H1 (cell line): ENCODE measurements around the gene SERTAD2.

Experiments
- EGR1 ChIP-seq: IDR thresholded peaks from 2 replicates; pipeline ENCODE4 v1.6.1; 2011; ENCODE audit warnings: low read depth, low read length, borderline replicate concordance
- GABPA ChIP-seq: IDR thresholded peaks from 2 replicates; pipeline ENCODE4 v1.6.1; 2011; ENCODE audit warnings: mild to moderate bottlenecking, low read length, moderate library complexity, borderline replicate concordance; ENCODE audit not compliant: insufficient read depth
- POLR2AphosphoS5 ChIP-seq: IDR thresholded peaks from 2 replicates; pipeline ENCODE4 v1.6.1; 2011; ENCODE audit warnings: low read depth, low read length
- SP4 ChIP-seq: IDR thresholded peaks from 2 replicates; pipeline ENCODE4 v1.6.1; 2012; ENCODE audit warnings: low read length, inconsistent platforms
- SUZ12 ChIP-seq: fragments of 200-600 bp; sonication (generic); IDR thresholded peaks from 2 replicates; pipeline ENCODE4 v1.6.1; 2012; ENCODE audit warnings: mild to moderate bottlenecking, inconsistent platforms, low read length, moderate library complexity, mixed read lengths
- TBP ChIP-seq: IDR thresholded peaks from 2 replicates; pipeline ENCODE4 v1.6.1; 2011; ENCODE audit warnings: low read depth, low read length, improper control_type of control experiment

GRCh38 chr2:64631771-64632170 lies 21.9 kb downstream of the SERTAD2 start:
- no peak for TF ChIP-seq TBP
- TF ChIP-seq GABPA = no peak
- no peak for TF ChIP-seq POLR2AphosphoS5
- TF ChIP-seq SP4 = no peak
- TF ChIP-seq SUZ12 = no peak
- TF ChIP-seq EGR1 = no peak
